ENCODE measurements around the gene IL1RAPL2. TPM values are rescaled to one million over a fixed set of nuclear protein-coding genes. Genes with fewer than 3 reads are reported as not detected.

The IL1RAPL2 gene
- total RNA-seq, 1 experiment from 2014 or later: 1.6 TPM

DNA sequence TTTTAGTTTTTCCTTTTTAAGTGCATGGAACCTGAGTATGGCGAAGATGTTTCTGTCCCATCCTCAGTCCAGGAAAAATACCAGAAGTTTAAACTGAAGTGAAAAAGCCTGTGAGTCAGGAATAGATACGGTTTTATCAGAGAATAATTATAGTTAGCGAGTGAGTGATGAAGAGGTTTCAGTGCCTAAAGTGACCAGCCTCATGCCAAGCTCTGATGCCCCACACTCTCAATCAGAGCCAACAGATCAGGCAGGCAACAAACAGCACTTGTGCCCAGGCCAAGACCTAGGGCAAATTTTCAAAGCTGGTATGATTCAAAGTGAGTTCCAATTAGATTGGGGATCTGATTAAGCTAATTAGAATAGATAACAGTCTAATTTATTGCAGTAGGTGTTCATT, 1043.5 kb downstream of the IL1RAPL2 start:
- H2AFZ ChIP-seq: no peak overlapping the region
- DNase-seq: no peak
- no peaks in the 10 kb centered on the region for H3K9me2 ChIP-seq (ENCODE audit: insufficient read depth)
- H3K4me1 ChIP-seq (replicated peaks; ENCODE audit: insufficient read depth): no peaks in the 10 kb centered on the region
- intact Hi-C loops (cut with micrococcal nuclease; ENCODE audit: unreplicated experiment): no loop called here
- ChIA-PET CTCF (no interaction called here), POLR2A (ENCODE audit: unreplicated experiment) (no interaction called here)
- no peaks in the 10 kb centered on the region for H3K27me3 ChIP-seq (ENCODE audit: insufficient read depth, low read depth)
- H3K4me3 ChIP-seq: no peak overlapping the region
- BruUV-seq (replicated peaks): no TSS peak
- H3F3A ChIP-seq (ENCODE audit: insufficient read depth, low read depth): no peaks in the 10 kb centered on the region
- H4K20me1 ChIP-seq (ENCODE audit: insufficient read depth): no peaks in the 10 kb centered on the region
- H3K4me2 ChIP-seq: no peak overlapping the region
- no peak overlapping the region for H3K27ac ChIP-seq
- no peaks in the 10 kb centered on the region for H3K36me3 ChIP-seq (ENCODE audit: low read depth)
- TF ChIP-seq, protein P1, sequence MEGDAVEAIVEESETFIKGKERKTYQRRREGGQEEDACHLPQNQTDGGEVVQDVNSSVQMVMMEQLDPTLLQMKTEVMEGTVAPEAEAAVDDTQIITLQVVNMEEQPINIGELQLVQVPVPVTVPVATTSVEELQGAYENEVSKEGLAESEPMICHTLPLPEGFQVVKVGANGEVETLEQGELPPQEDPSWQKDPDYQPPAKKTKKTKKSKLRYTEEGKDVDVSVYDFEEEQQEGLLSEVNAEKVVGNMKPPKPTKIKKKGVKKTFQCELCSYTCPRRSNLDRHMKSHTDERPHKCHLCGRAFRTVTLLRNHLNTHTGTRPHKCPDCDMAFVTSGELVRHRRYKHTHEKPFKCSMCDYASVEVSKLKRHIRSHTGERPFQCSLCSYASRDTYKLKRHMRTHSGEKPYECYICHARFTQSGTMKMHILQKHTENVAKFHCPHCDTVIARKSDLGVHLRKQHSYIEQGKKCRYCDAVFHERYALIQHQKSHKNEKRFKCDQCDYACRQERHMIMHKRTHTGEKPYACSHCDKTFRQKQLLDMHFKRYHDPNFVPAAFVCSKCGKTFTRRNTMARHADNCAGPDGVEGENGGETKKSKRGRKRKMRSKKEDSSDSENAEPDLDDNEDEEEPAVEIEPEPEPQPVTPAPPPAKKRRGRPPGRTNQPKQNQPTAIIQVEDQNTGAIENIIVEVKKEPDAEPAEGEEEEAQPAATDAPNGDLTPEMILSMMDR (conservative IDR thresholded peaks at IDR 0.05): no peak
- TF ChIP-seq EZH2 (IDR thresholded peaks at IDR 0.05; ENCODE audit: low read depth): no peak
- H3K9me3 ChIP-seq (ENCODE audit: insufficient read depth, low read depth): no peaks in the 10 kb centered on the region
- H3K79me2 ChIP-seq (ENCODE audit: low read depth): no peaks in the 10 kb centered on the region

DNA sequence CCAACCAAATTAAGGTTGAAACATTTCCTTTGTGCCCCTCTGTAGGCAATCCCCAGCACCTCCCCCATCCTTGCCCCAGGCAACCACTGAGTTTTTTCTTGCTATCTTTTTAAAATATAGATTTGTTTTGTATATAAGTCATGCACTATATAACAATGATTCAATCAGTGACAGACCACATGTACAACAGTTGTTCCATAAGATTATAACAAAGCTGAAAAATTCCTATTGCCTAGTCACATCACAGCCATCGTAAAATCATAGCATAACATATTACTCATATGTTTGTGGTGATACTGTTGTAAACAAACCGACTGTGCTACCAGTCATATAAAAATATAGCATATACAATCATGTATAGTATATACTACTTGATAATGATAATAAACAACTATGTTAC, 1044.4 kb downstream of the IL1RAPL2 start:
- H2AFZ ChIP-seq: no peak overlapping the region
- no peaks in the 10 kb centered on the region for H4K20me1 ChIP-seq (ENCODE audit: insufficient read depth)
- H3K27ac ChIP-seq: no peak overlapping the region
- no peaks in the 10 kb centered on the region for H3K27me3 ChIP-seq (ENCODE audit: insufficient read depth, low read depth)
- DNase-seq: no peak
- H3K9me3 ChIP-seq (ENCODE audit: insufficient read depth, low read depth): no peaks in the 10 kb centered on the region
- ChIA-PET POLR2A (ENCODE audit: unreplicated experiment) (no interaction called here), CTCF (no interaction called here)
- TF ChIP-seq, protein P1 (conservative IDR thresholded peaks at IDR 0.05): no peak
- TF ChIP-seq EZH2 (IDR thresholded peaks at IDR 0.05; ENCODE audit: low read depth): no peak
- no peaks in the 10 kb centered on the region for H3F3A ChIP-seq (ENCODE audit: insufficient read depth, low read depth)
- intact Hi-C loops (cut with micrococcal nuclease; ENCODE audit: unreplicated experiment): no loop called here
- H3K36me3 ChIP-seq (ENCODE audit: low read depth): no peaks in the 10 kb centered on the region
- BruUV-seq (replicated peaks): no TSS peak
- no peaks in the 10 kb centered on the region for H3K9me2 ChIP-seq (ENCODE audit: insufficient read depth)
- no peaks in the 10 kb centered on the region for H3K79me2 ChIP-seq (ENCODE audit: low read depth)
- no peaks in the 10 kb centered on the region for H3K4me1 ChIP-seq (replicated peaks; ENCODE audit: insufficient read depth)
- no peak overlapping the region for H3K4me2 ChIP-seq
- H3K4me3 ChIP-seq: no peak overlapping the region

DNA sequence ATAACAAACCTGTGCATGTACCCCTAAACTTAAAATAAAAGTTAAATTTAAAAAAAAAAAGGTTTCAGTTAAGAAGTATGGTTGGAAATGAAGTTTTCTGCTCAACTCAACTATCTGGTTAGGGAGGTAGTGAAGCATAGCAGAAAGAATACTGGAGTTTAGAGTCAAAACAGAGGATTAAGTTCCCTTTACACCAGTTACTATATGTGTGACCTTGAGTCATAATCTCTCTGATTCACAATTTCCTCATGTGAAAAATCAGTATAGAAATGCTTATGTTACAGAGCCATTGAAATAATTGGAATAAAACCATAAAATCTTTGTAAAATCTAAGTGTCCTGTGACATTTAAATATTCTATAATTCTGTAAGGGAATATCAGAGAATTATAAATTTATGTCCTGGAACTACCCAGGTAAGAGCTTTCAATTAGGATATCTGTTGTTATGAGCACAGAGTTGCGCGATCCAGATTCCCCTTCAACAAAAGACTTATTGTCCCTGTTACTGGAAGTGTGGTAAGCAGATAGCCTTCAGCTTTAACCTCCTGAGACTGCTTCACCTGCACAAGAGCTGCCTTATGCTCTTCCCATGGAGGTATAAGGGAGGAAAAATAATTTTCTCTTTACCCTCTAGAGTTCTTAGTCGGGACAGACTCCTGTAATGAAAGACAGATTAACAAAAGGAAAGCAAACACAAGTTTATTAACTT, 1052.5 kb downstream of the IL1RAPL2 start:
- Histone ChIP-seq H3K27ac (no peak overlapping the region), H3K79me2 (ENCODE audit: low read depth) (no peaks in the 10 kb centered on the region), H3K9me3 (ENCODE audit: insufficient read depth, low read depth) (no peaks in the 10 kb centered on the region), H3K4me2 (no peak overlapping the region), H3F3A (ENCODE audit: insufficient read depth, low read depth) (no peaks in the 10 kb centered on the region), H4K20me1 (ENCODE audit: insufficient read depth) (no peaks in the 10 kb centered on the region), H3K4me1 (replicated peaks; ENCODE audit: insufficient read depth) (no peaks in the 10 kb centered on the region), H2AFZ (no peak overlapping the region), H3K27me3 (ENCODE audit: insufficient read depth, low read depth) (no peaks in the 10 kb centered on the region), H3K36me3 (ENCODE audit: low read depth) (no peaks in the 10 kb centered on the region), H3K4me3 (no peak overlapping the region), H3K9me2 (ENCODE audit: insufficient read depth) (no peaks in the 10 kb centered on the region)
- no peak for DNase-seq
- no TSS peak for BruUV-seq (replicated peaks)
- POLR2A ChIA-PET (ENCODE audit: unreplicated experiment): no interaction called here
- intact Hi-C loops (cut with micrococcal nuclease; ENCODE audit: unreplicated experiment): no loop called here
- no peak for TF ChIP-seq EZH2 (IDR thresholded peaks at IDR 0.05; ENCODE audit: low read depth)
- TF ChIP-seq, protein P1 (conservative IDR thresholded peaks at IDR 0.05): no peak
- CTCF ChIA-PET: no interaction called here

Data from PC-9 (cell line).